HG02678 (cell line): Measurements from ENCODE around the gene TMPRSS11F.

Source experiments
- ATAC-seq: cut with Tn5 transposase; IDR thresholded peaks from one replicate; pipeline ENCODE4 v1.9.1; 2021; ENCODE audit warnings: mild to moderate bottlenecking, moderate library complexity; ENCODE audit not compliant: unreplicated experiment

The TMPRSS11F gene

GRCh38 chr4:68079928-68080327 lies 49.7 kb downstream of the TMPRSS11F start:
- ATAC-seq = no peak

- ATAC-seq = no peak
Measured at GRCh38 chr4:68077737-68078136, 51.9 kb downstream of the TMPRSS11F start.

- ATAC-seq = no peak
Measured at GRCh38 chr4:68077301-68077700, 52.4 kb downstream of the TMPRSS11F start.

GRCh38 chr4:68076194-68076593 lies 53.5 kb downstream of the TMPRSS11F start:
- no peak for ATAC-seq

DNA sequence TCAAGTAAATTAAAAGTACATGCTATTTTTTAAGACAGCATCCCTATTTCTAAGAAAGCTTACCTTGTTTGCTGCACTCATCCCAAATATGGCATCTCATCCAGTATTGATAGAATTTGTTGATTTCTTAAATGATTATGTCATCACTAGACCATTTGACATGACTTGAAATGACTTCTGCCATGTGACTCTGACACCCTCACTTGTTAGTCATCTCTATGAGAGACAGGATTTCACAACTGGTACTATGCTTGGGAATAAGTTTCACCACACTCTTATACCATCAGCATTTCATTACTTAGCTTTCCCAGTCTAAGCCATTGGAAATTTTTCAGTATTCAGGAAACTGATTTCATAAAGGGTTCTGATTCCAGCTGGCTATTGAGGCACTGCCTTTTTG lies 55.3 kb downstream of the TMPRSS11F start:
- no peak for ATAC-seq

- no peak for ATAC-seq
Measured at GRCh38 chr4:68070302-68070701, 59.4 kb downstream of the TMPRSS11F start.

- ATAC-seq = no peak
Measured at GRCh38 chr4:68062501-68062900, 67.2 kb downstream of the TMPRSS11F start.

GRCh38 chr4:68038272-68038671 lies 91.4 kb downstream of the TMPRSS11F start:
- ATAC-seq = no peak

GRCh38 chr4:68021185-68021584 lies 108.5 kb downstream of the TMPRSS11F start:
- ATAC-seq = no peak

DNA sequence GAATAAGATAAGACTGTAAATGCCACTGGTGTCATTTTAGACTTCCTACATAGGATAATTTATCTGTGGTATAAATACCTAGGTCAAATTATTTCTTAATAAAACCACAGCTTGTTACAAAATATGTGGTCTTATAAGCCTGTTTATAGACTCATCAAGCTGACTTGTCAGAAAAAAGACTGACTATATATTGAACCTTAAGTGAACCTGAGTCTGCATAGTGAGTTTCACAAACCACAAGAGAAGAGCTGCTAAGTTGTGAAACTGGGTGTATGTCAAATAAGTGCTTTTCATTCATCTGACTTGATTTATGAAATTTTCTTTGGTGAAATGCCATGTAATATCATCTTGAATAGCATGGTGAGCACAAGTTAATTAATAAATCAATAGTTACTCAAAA lies 118.0 kb downstream of the TMPRSS11F start:
- no peak for ATAC-seq
